Hepatocyte (in vitro differentiated cells): ENCODE measurements around the gene COX8C. TPM values are rescaled to one million over a fixed set of nuclear protein-coding genes. Genes with fewer than 3 reads are reported as not detected.

Experiments
- DNase-seq: peaks from one replicate; pipeline ENCODE4 v3.0.0-alpha.2; 2016; ENCODE audit warnings: low spot score
- H2AFZ ChIP-seq: fragments of 200-600 bp; sonication (generic); 2 replicates; pipeline ENCODE4 v1.6.0; 2016; ENCODE audit warnings: antibody characterized with exemption, mild to moderate bottlenecking
- H3K27ac ChIP-seq: fragments of 200-600 bp; sonication (generic); 2 replicates; pipeline ENCODE4 v1.5.1; 2016; ENCODE audit warnings: mild to moderate bottlenecking
- H3K27me3 ChIP-seq: fragments of 200-600 bp; sonication (generic); 2 replicates; pipeline ENCODE4 v1.6.1; 2016
- H3K36me3 ChIP-seq: fragments of 200-600 bp; sonication (generic); replicated peaks from 2 replicates; pipeline ENCODE4 v1.5.1; 2016; ENCODE audit warnings: low read depth; ENCODE audit not compliant: insufficient read depth
- H3K4me1 ChIP-seq: fragments of 200-600 bp; sonication (generic); 2 replicates; pipeline ENCODE4 v1.5.1; 2016; ENCODE audit warnings: mild to moderate bottlenecking, moderate library complexity; ENCODE audit not compliant: insufficient read depth
- H3K4me2 ChIP-seq: fragments of 200-600 bp; sonication (generic); 2 replicates; pipeline ENCODE4 v1.6.0; 2016
- H3K4me3 ChIP-seq: fragments of 200-600 bp; sonication (generic); 2 replicates; pipeline ENCODE4 v1.5.1; 2016; ENCODE audit warnings: mild to moderate bottlenecking
- H3K79me2 ChIP-seq: fragments of 200-600 bp; sonication (generic); 2 replicates; pipeline ENCODE4 v1.6.0; 2017; ENCODE audit warnings: mild to moderate bottlenecking
- H3K9me2 ChIP-seq: fragments of 200-600 bp; sonication (generic); replicated peaks from 2 replicates; pipeline ENCODE4 v1.6.0; 2017; ENCODE audit warnings: mild to moderate bottlenecking; ENCODE audit not compliant: insufficient read depth
- H3K9me3 ChIP-seq: fragments of 200-600 bp; sonication (generic); 2 replicates; pipeline ENCODE4 v1.5.1; 2016; ENCODE audit warnings: low read depth, mild to moderate bottlenecking
- H4K20me1 ChIP-seq: fragments of 200-600 bp; sonication (generic); 2 replicates; pipeline ENCODE4 v1.6.0; 2016; ENCODE audit warnings: mild to moderate bottlenecking; ENCODE audit not compliant: insufficient read depth, poor library complexity, severe bottlenecking
- EZH2 ChIP-seq: fragments of 200-600 bp; sonication (generic); IDR thresholded peaks from 2 replicates; pipeline ENCODE4 v1.6.1; 2016; ENCODE audit warnings: antibody characterized with exemption, mild to moderate bottlenecking, borderline replicate concordance
- EZH2phosphoT487 ChIP-seq: fragments of 200-600 bp; sonication (generic); IDR thresholded peaks from one replicate; pipeline ENCODE4 v1.6.1; 2018; ENCODE audit warnings: antibody characterized with exemption, mild to moderate bottlenecking, low read depth, moderate library complexity; ENCODE audit not compliant: unreplicated experiment, severe bottlenecking
- WGBS: methylation state at CpG from one replicate; pipeline ENCODE4 v1.1.6; 2016; ENCODE audit warnings: low lambda C conversion rate; ENCODE audit errors: missing lambda C conversion rate; 5-methylcytosine and 5-hydroxymethylcytosine counted together
- polyA plus RNA-seq: library from polyadenylated mRNA; unstranded; fragments of >200 nt; fragmentation: Nextera tagmentation; extraction: Ambion mirVana; gene quantifications from 2 replicates; pipeline ENCODE4 v1.2.1, GENCODE V29; 2016
- total RNA-seq: library from RNA; depleted of rRNA; stranded (reverse); fragments of >200 nt; gene quantifications from 2 replicates; pipeline ENCODE4 v1.2.3, GENCODE V29; 2014
- TF ChIP-seq, protein P1 (sequence below): fragments of 200-600 bp; sonication (generic); IDR thresholded peaks from 2 replicates; pipeline ENCODE4 v1.5.1; 2016; ENCODE audit warnings: antibody characterized with exemption, mild to moderate bottlenecking; ENCODE audit not compliant: poor library complexity

The COX8C gene
- total and polyA plus RNA-seq, 2 experiments from 2014 or later: not detected

DNA sequence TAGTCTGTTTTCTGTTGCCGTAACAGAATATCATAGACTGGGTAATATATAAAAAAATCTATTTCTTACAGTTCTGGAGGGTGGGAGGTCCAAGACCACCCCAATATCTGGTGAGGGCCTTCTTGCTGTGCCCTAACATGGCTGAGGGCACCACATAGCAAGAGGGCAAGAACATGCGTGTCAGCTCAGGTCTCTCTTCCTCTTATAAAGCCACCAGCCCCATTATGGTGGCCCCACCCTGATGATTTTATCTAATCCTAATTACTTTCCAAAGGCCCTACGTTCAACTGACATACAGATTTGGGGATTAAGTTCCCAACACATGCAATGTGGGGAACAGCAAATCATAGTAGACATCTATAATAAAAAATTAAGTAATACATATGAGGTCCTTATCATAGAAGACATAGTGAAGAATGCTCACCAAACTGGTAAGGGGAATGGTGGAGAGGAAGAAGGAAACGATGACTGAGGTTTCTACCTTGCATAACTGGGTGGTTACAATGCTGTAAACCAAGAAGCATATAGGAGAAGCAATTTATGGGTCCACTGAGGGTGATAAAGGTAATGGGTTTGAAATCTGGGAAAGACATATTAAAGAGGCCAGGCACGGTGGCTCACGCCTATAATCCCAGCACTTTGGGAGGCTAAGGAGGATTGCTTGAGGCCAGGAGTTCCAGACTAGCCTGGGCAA lies 41.1 kb upstream of the COX8C start:
- H2AFZ ChIP-seq: no peak overlapping the region
- no peak for TF ChIP-seq EZH2phosphoT487
- TF ChIP-seq, protein P1, sequence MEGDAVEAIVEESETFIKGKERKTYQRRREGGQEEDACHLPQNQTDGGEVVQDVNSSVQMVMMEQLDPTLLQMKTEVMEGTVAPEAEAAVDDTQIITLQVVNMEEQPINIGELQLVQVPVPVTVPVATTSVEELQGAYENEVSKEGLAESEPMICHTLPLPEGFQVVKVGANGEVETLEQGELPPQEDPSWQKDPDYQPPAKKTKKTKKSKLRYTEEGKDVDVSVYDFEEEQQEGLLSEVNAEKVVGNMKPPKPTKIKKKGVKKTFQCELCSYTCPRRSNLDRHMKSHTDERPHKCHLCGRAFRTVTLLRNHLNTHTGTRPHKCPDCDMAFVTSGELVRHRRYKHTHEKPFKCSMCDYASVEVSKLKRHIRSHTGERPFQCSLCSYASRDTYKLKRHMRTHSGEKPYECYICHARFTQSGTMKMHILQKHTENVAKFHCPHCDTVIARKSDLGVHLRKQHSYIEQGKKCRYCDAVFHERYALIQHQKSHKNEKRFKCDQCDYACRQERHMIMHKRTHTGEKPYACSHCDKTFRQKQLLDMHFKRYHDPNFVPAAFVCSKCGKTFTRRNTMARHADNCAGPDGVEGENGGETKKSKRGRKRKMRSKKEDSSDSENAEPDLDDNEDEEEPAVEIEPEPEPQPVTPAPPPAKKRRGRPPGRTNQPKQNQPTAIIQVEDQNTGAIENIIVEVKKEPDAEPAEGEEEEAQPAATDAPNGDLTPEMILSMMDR: no peak
- no peak for TF ChIP-seq EZH2
- peaks cover 98% of the 10 kb centered on the region for H3K79me2 ChIP-seq
- H3K9me3 ChIP-seq: no peaks in the 10 kb centered on the region
- no peak overlapping the region for H3K4me3 ChIP-seq
- 78% methylated on average over 6 of the region's 6 CpGs for WGBS
- H3K27ac ChIP-seq: peak overlapping the region; percentile 49
- no peaks in the 10 kb centered on the region for H3K27me3 ChIP-seq
- H4K20me1 ChIP-seq: peaks cover 21% of the 10 kb centered on the region
- peaks cover 12% of the 10 kb centered on the region for H3K4me1 ChIP-seq
- DNase-seq: no peak
- H3K4me2 ChIP-seq: no peak overlapping the region
- H3K36me3 ChIP-seq: no peaks in the 10 kb centered on the region
- H3K9me2 ChIP-seq: no peaks in the 10 kb centered on the region

DNA sequence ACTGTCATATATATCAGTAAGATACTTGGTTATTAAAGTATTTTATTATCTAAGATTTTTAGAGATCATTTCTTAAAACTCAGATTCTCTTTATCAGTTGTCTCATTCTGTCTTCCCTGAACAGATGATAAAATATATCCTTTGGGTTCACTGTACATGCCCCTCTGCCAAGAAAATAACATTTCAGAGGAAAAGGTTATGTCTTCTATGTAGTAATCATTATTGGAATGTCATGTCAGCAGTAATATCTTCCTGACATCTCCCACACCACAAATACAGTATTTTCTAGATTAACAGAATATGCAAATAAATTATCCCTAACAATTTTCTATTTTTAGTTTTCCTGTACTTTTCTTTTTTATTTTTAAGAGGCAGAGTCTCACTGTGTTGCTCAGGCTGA lies 40.2 kb upstream of the COX8C start:
- H3K27ac ChIP-seq: no peak overlapping the region
- no peak overlapping the region for H2AFZ ChIP-seq
- H4K20me1 ChIP-seq: peaks cover 17% of the 10 kb centered on the region
- no peak overlapping the region for H3K4me3 ChIP-seq
- no peak overlapping the region for H3K4me2 ChIP-seq
- no peaks in the 10 kb centered on the region for H3K9me3 ChIP-seq
- DNase-seq: no peak
- H3K27me3 ChIP-seq: no peaks in the 10 kb centered on the region
- TF ChIP-seq EZH2phosphoT487 (no peak), EZH2 (no peak)
- TF ChIP-seq, protein P1: no peak
- H3K79me2 ChIP-seq: peaks cover 98% of the 10 kb centered on the region
- no peaks in the 10 kb centered on the region for H3K36me3 ChIP-seq
- H3K9me2 ChIP-seq: no peaks in the 10 kb centered on the region
- peaks cover 12% of the 10 kb centered on the region for H3K4me1 ChIP-seq

DNA sequence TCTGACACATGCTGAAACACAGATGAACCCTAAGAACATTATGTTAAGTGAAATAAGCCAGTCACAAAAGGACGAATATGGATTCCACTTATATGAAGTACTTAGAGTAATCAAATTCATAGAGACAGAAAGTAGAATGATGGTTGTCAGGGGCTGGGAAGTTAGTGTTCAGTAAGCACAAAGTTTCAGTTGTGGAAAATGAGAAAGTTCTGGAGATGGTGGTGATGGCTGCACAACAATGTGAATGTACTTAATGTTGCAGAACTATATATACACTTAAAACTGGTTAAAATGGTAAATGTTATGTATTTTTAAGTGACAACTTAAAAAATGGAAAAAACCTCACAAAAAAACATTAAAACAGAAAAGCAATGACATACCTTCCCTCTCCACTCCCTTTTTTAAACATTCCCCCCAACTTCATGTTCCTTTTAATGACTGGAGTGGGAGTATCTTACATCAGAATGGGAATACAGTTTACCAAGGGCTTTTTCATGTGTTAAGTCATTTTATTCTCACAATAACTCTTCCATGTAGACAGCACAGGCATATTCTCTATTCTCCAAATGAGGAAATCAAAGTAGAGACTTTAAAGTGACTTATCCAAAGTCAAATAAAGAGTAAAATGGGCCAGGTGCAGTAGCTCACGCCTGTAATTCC lies 38.2 kb upstream of the COX8C start:
- H3K79me2 ChIP-seq: peaks cover 98% of the 10 kb centered on the region
- H3K9me2 ChIP-seq: no peaks in the 10 kb centered on the region
- peaks cover 3% of the 10 kb centered on the region for H3K4me1 ChIP-seq
- H3K9me3 ChIP-seq: no peaks in the 10 kb centered on the region
- no peaks in the 10 kb centered on the region for H3K27me3 ChIP-seq
- H3K36me3 ChIP-seq: no peaks in the 10 kb centered on the region
- H3K27ac ChIP-seq: peak overlapping the region; percentile 66
- no peak for DNase-seq
- no peak overlapping the region for H2AFZ ChIP-seq
- no peak overlapping the region for H3K4me2 ChIP-seq
- WGBS: 75% methylated on average over 2 of the region's 2 CpGs
- TF ChIP-seq EZH2 (no peak), EZH2phosphoT487 (no peak)
- TF ChIP-seq, protein P1: no peak
- peaks cover 25% of the 10 kb centered on the region for H4K20me1 ChIP-seq
- no peak overlapping the region for H3K4me3 ChIP-seq
